Activated CD4-positive, alpha-beta T cell treated with anti-CD3 and anti-CD28 coated beads for 36 hours (primary cell): ENCODE results near the gene TRIM71. TPM values are rescaled to one million over a fixed set of nuclear protein-coding genes. Genes with fewer than 3 reads are reported as not detected.

Source experiments
- ATAC-seq: fragments of 200-7000 bp; cut with Tn5 transposase; one replicate; pipeline ENCODE4 v1.10.0; 2021; ENCODE audit warnings: mild to moderate bottlenecking, moderate library complexity
- CTCF ChIA-PET: fragments of 350-600 bp; sonication (Branson Sonifier 250); formaldehyde crosslinking; loops from one replicate; lab custom pipeline; 2021; ENCODE audit warnings: antibody characterized with exemption; lab: Charles Lee
- POLR2A ChIA-PET: fragments of 350-600 bp; sonication (Branson Sonifier 250); formaldehyde crosslinking; loops from one replicate; lab custom pipeline; 2021; ENCODE audit warnings: antibody characterized with exemption, inconsistent platforms; lab: Charles Lee
- DNase-seq: peaks from one replicate; pipeline ENCODE4 v3.0.0-alpha.2; 2020
- H3K27ac Mint-ChIP-seq: one replicate; pipeline ENCODE4 v1.8.0; 2021; ENCODE audit warnings: mixed read lengths
- H3K27me3 Mint-ChIP-seq: one replicate; pipeline ENCODE4 v1.8.0; 2021; ENCODE audit warnings: mixed read lengths
- H3K36me3 Mint-ChIP-seq: one replicate; pipeline ENCODE4 v1.8.0; 2021; ENCODE audit warnings: low read depth, mixed read lengths
- H3K4me1 Mint-ChIP-seq: one replicate; pipeline ENCODE4 v1.8.0; 2021; ENCODE audit warnings: mixed read lengths
- H3K4me3 Mint-ChIP-seq: one replicate; pipeline ENCODE4 v1.8.0; 2021; ENCODE audit warnings: mild to moderate bottlenecking, moderate library complexity, mixed read lengths
- H3K9me3 Mint-ChIP-seq: one replicate; pipeline ENCODE4 v1.8.0; 2021; ENCODE audit warnings: low read depth, mixed read lengths
- intact Hi-C, 2 experiments: fragments of 100-400 bp; cut with DNase I in 1 of 2; cut with micrococcal nuclease in 1 of 2; formaldehyde crosslinking; loops; one replicate each; pipeline versions ENCODE4 v1.14.2 to v1.15.1; 2022 to 2024; cut with DNase I, micrococcal nuclease
- total RNA-seq, 2 experiments: library from RNA; stranded (reverse); gene quantifications; one replicate each; pipeline ENCODE4 v1.2.3, GENCODE V29; 2021

TRIM71 gene
- total RNA-seq, 2 experiments from 2014 or later = 0.02 to 0.04 TPM

GRCh38 chr3:32855350-32855953 lies 37.7 kb downstream of the TRIM71 start:
- Mint-ChIP-seq H3K9me3 (no peaks in the 10 kb centered on the region), H3K4me3 (no peak overlapping the region), H3K4me1 (no peaks in the 10 kb centered on the region), H3K36me3 (no peaks in the 10 kb centered on the region), H3K27me3 (no peaks in the 10 kb centered on the region), H3K27ac (no peak overlapping the region)
- DNase-seq (no peak), ATAC-seq (no peak)
- ChIA-PET POLR2A (interaction anchor here (0.7 kb wide), 1 partner anchor 18 kb away, joined by 3 read pairs; no protein-coding TSS in a partner anchor), CTCF (interaction anchor here (0.6 kb wide), 1 partner anchor 17 kb away, joined by 3 read pairs; no protein-coding TSS in a partner anchor)
- intact Hi-C loops = no loop called here

- no peaks in the 10 kb centered on the region for H3K27me3 Mint-ChIP-seq
- H3K27ac Mint-ChIP-seq = no peak overlapping the region
- no peaks in the 10 kb centered on the region for H3K9me3 Mint-ChIP-seq
- no peak for ATAC-seq
- POLR2A ChIA-PET = interaction anchor here (0.7 kb wide), 1 partner anchor 19 kb away, joined by 3 read pairs; no protein-coding TSS in a partner anchor
- H3K4me1 Mint-ChIP-seq = no peaks in the 10 kb centered on the region
- H3K4me3 Mint-ChIP-seq = no peak overlapping the region
- no peaks in the 10 kb centered on the region for H3K36me3 Mint-ChIP-seq
- intact Hi-C loops = no loop called here
- CTCF ChIA-PET = interaction anchor here (0.6 to 1.2 kb wide), 2 partner anchors 18 to 56 kb away, joined by 3 read pairs; no protein-coding TSS in a partner anchor
- no peak for DNase-seq
Observed at GRCh38 chr3:32856355-32856889, 38.6 kb downstream of the TRIM71 start.

- CTCF ChIA-PET = interaction anchor here (1.2 kb wide), 1 partner anchor 55 kb away, joined by 3 read pairs; no protein-coding TSS in a partner anchor
- DNase-seq = no peak
- Mint-ChIP-seq H3K36me3 (no peaks in the 10 kb centered on the region), H3K27me3 (no peaks in the 10 kb centered on the region), H3K4me3 (no peak overlapping the region), H3K4me1 (no peaks in the 10 kb centered on the region), H3K9me3 (no peaks in the 10 kb centered on the region), H3K27ac (no peak overlapping the region)
- no peak for ATAC-seq
- intact Hi-C loops = no loop called here
- POLR2A ChIA-PET = no interaction called here
Observed at GRCh38 chr3:32856901-32857507, 39.2 kb downstream of the TRIM71 start.

- H3K27ac Mint-ChIP-seq = no peak overlapping the region
- no peaks in the 10 kb centered on the region for H3K27me3 Mint-ChIP-seq
- DNase-seq (no peak), ATAC-seq (no peak)
- H3K36me3 Mint-ChIP-seq = no peaks in the 10 kb centered on the region
- H3K4me1 Mint-ChIP-seq = no peaks in the 10 kb centered on the region
- H3K4me3 Mint-ChIP-seq = no peak overlapping the region
- intact Hi-C loops = no loop called here
- ChIA-PET POLR2A (no interaction called here), CTCF (no interaction called here)
- no peaks in the 10 kb centered on the region for H3K9me3 Mint-ChIP-seq
Observed at GRCh38 chr3:32857921-32858320, 40.1 kb downstream of the TRIM71 start.

GRCh38 chr3:32859604-32860237 lies 41.9 kb downstream of the TRIM71 start:
- no peak overlapping the region for H3K27ac Mint-ChIP-seq
- H3K36me3 Mint-ChIP-seq = no peaks in the 10 kb centered on the region
- DNase-seq (no peak), ATAC-seq (no peak)
- H3K4me3 Mint-ChIP-seq = no peak overlapping the region
- intact Hi-C loops = no loop called here
- H3K27me3 Mint-ChIP-seq = no peaks in the 10 kb centered on the region
- H3K9me3 Mint-ChIP-seq = no peaks in the 10 kb centered on the region
- H3K4me1 Mint-ChIP-seq = no peaks in the 10 kb centered on the region
- ChIA-PET POLR2A (no interaction called here), CTCF (no interaction called here)

GRCh38 chr3:32860499-32860898 lies 42.7 kb downstream of the TRIM71 start:
- DNase-seq (no peak), ATAC-seq (no peak)
- intact Hi-C loops = no loop called here
- Mint-ChIP-seq H3K27me3 (no peaks in the 10 kb centered on the region), H3K9me3 (no peaks in the 10 kb centered on the region), H3K4me1 (peaks cover 2% of the 10 kb centered on the region), H3K4me3 (no peak overlapping the region), H3K36me3 (no peaks in the 10 kb centered on the region), H3K27ac (no peak overlapping the region)
- ChIA-PET CTCF (no interaction called here), POLR2A (no interaction called here)

- DNase-seq (no peak), ATAC-seq (no peak)
- H3K27ac Mint-ChIP-seq = no peak overlapping the region
- peaks cover 2% of the 10 kb centered on the region for H3K4me1 Mint-ChIP-seq
- no peaks in the 10 kb centered on the region for H3K36me3 Mint-ChIP-seq
- no peaks in the 10 kb centered on the region for H3K9me3 Mint-ChIP-seq
- intact Hi-C loops = no loop called here
- H3K4me3 Mint-ChIP-seq = no peak overlapping the region
- ChIA-PET CTCF (no interaction called here), POLR2A (no interaction called here)
- no peaks in the 10 kb centered on the region for H3K27me3 Mint-ChIP-seq
Observed at GRCh38 chr3:32861681-32862080, 43.9 kb downstream of the TRIM71 start.

GRCh38 chr3:32862247-32862935 lies 44.6 kb downstream of the TRIM71 start:
- intact Hi-C loops = no loop called here
- Mint-ChIP-seq H3K27me3 (no peaks in the 10 kb centered on the region), H3K27ac (no peak overlapping the region), H3K4me3 (no peak overlapping the region), H3K36me3 (no peaks in the 10 kb centered on the region), H3K9me3 (no peaks in the 10 kb centered on the region), H3K4me1 (peaks cover 2% of the 10 kb centered on the region)
- POLR2A ChIA-PET = no interaction called here
- CTCF ChIA-PET = interaction anchor here (0.9 to 1.5 kb wide), 3 partner anchors 10 to 685 kb away, joined by 3 to 4 read pairs (median 4); no protein-coding TSS in a partner anchor
- no peak for ATAC-seq
- DNase-seq = no peak

GRCh38 chr3:32862936-32863487 lies 45.2 kb downstream of the TRIM71 start:
- ATAC-seq = no peak
- POLR2A ChIA-PET = no interaction called here
- no peaks in the 10 kb centered on the region for H3K36me3 Mint-ChIP-seq

GRCh38 chr3:32865383-32865782 lies 47.6 kb downstream of the TRIM71 start:
- H3K36me3 Mint-ChIP-seq = no peaks in the 10 kb centered on the region
- intact Hi-C loops = no loop called here
- DNase-seq (no peak), ATAC-seq (peak; percentile 39)
- H3K4me1 Mint-ChIP-seq = peaks cover 2% of the 10 kb centered on the region
- no peaks in the 10 kb centered on the region for H3K27me3 Mint-ChIP-seq
- ChIA-PET POLR2A (no interaction called here), CTCF (interaction anchor here (0.8 kb wide), 2 partner anchors 60 to 874 kb away, joined by 3 to 4 read pairs; no protein-coding TSS in a partner anchor)
- no peaks in the 10 kb centered on the region for H3K9me3 Mint-ChIP-seq
- no peak overlapping the region for H3K4me3 Mint-ChIP-seq
- no peak overlapping the region for H3K27ac Mint-ChIP-seq

More at GRCh38 chr3:32862936-32863487, 45.2 kb downstream of the TRIM71 start:
- no peak overlapping the region for H3K4me3 Mint-ChIP-seq
- DNase-seq = no peak
- no peak overlapping the region for H3K27ac Mint-ChIP-seq
- no peaks in the 10 kb centered on the region for H3K9me3 Mint-ChIP-seq
- CTCF ChIA-PET = interaction anchor here (0.9 to 1.5 kb wide), 3 partner anchors 11 to 686 kb away, joined by 3 to 4 read pairs (median 4); no protein-coding TSS in a partner anchor
- no peaks in the 10 kb centered on the region for H3K27me3 Mint-ChIP-seq
- intact Hi-C loops = no loop called here
- peaks cover 2% of the 10 kb centered on the region for H3K4me1 Mint-ChIP-seq

- no peak overlapping the region for H3K4me3 Mint-ChIP-seq
- intact Hi-C loops = no loop called here
- DNase-seq (no peak), ATAC-seq (no peak)
- ChIA-PET POLR2A (no interaction called here), CTCF (no interaction called here)
- peaks cover 2% of the 10 kb centered on the region for H3K4me1 Mint-ChIP-seq
- no peaks in the 10 kb centered on the region for H3K9me3 Mint-ChIP-seq
- H3K27me3 Mint-ChIP-seq = peaks cover 4% of the 10 kb centered on the region
- H3K27ac Mint-ChIP-seq = no peak overlapping the region
- H3K36me3 Mint-ChIP-seq = no peaks in the 10 kb centered on the region
Observed at GRCh38 chr3:32866533-32866932, 48.7 kb downstream of the TRIM71 start.
